Measurements from ENCODE around the gene NGF. TPM values are rescaled to one million over a fixed set of nuclear protein-coding genes. Genes with fewer than 3 reads are reported as not detected.

Gene NGF
- total and polyA plus RNA-seq, 9 of the 15 experiments (the other 6 are each of a cell fraction or from before 2014, with no cell fraction given), result not detected

- no peak for TF ChIP-seq MGA (IDR thresholded peaks at IDR 0.05)
- no peak for TF ChIP-seq TCFL5 (CRISPR knock-in tag; conservative IDR thresholded peaks at IDR 0.05)
- no peak for TF ChIP-seq ELF4 (CRISPR knock-in tag; IDR thresholded peaks at IDR 0.05)
- TF ChIP-seq ZNF407 (IDR thresholded peaks at IDR 0.05; ENCODE audit: low read depth), result no peak
Measured at GRCh38 chr1:115277276-115277675, 60.8 kb downstream of the NGF start (continued).
